Left kidney (tissue), 2 donors: Measurements from ENCODE around the gene MTERF4. TPM values are rescaled to one million over a fixed set of nuclear protein-coding genes. Genes with fewer than 3 reads are reported as not detected.

Source experiments
- DNase-seq: peaks from one replicate; pipeline ENCODE4 v3.0.0-alpha.2; 2013
- polyA plus RNA-seq: library from polyadenylated mRNA; unstranded; fragments of 120-200 nt; gene quantifications from one replicate; pipeline ENCODE4 v1.2.1, GENCODE V29; 2013; ENCODE audit not compliant: insufficient read length

Gene MTERF4
- polyA plus RNA-seq, 1 donor = 74.1 TPM

DNA sequence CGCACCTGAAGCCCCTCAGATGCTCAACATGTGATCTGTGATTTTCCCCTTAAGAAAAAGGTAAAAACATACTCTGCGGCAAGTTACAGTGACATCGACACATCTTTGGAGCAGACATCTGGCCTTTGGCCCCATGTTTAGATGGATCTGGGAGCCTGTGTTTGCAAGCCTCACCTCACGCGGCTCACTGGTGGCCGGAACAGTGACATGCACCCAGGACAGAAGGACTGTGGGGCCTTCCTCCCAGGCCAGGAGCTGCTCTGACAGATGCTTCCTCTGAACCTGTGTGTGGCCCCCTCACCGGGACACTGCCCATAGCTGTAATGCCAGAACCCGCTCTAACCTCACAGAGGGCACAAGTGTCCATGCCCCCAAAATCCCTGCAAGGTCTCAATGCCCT lies 34.1 kb upstream of the MTERF4 start:
- no peak for DNase-seq

- DNase-seq = no peak
These were observed 33.6 kb upstream of the MTERF4 start for GRCh38 chr2:241135737-241136136.

DNA sequence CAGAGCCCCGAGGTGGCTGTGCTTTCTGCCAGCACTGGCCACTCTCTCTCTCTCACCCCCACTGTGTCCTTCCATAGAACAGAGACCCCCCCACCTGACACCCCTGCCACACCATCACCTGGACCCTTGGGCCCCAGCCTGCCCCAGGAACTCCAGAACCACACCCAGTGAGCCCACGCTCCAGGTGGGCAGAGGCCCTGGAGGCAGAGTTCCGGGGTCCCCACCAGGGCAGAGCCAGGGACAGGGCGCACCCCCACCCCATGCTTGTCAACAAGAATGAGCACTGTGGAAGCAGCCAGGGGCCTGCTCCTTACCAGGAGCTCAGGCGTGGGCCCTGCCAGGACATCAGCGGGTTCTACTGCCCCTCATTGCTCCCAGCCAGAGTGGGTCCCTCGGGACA lies 32.6 kb upstream of the MTERF4 start:
- no peak for DNase-seq

DNA sequence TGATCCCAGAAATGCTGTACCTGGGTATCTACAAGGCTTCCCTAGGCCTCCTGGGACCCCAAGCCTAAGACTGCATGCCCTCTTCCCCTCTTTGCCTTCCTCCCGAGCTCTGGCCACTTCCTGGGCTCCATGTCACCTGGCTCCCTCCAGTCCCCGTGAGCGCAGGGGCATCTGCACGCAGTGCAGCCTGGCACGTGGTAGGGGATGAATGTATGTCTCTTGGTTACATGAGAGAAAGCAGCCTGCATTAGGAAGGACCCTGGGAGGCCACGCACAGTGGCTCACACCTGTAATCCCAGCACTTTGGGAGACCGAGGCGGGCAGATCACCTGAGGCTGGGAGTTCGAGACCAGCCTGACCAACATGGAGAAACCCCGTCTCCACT lies 31.3 kb upstream of the MTERF4 start:
- DNase-seq = no peak

DNA sequence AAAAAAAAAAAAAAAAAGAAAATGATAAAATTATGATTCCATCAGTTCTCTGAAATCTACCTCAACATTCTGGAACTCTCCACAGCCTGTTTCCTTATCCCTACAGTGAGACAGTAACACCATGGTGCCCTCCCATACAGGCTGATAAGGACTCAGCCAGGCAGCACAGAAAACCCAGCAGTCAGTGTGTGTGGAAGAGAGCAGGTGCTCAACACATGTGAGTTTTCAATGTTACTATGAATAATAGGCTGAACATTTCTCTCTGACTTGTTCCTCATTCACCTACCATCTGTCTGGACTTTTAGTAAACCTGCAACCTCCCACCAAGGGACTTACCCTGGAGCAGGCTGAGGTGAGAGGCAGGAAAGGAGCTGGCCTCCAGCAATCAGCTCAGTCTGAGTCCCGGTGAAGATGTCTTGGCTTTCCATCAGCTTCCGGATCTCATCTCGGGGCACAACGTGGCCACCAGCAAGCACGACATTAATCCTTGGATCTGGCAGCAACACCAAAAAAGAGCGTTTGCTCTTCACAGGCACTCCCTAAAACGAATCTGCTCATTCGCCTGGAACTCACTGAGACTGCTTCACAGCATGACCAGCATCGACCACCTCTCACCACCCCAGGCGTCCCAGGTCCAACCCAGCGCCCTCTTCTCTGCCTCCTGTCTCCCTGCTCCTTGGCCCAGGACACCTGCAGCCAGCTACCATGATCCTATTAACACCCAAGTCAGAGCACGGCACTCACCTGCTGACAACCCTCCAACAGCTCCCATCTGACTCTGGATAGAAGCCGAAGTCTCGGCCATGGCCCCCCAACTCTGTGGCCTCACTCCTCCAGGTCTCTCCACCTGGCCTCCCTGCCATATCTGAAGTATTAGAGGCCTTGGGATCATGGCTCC lies 30.7 kb upstream of the MTERF4 start:
- DNase-seq = no peak

GRCh38 chr2:241131531-241131930 lies 29.4 kb upstream of the MTERF4 start:
- no peak for DNase-seq

DNA sequence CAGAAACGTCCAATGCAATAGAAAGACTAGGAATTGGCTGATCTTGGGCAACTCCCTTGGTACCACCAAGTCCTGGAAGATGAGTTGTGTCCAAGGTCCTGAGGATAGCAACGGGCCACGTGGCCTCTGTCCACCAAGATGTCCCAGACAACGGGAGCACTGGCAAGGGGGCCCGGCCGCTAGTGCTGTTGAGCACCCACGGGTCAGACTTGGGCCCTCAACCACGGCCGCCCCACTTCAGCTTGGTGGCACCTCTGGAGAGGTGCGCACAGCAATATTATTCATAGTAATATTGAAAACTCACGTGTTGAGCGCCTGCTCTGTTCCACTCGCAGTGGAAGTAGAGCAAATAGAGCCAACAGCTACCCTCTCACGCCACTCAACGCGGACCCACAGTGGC lies 28.2 kb upstream of the MTERF4 start:
- DNase-seq = no peak

GRCh38 chr2:241129086-241129871 lies 27.2 kb upstream of the MTERF4 start:
- DNase-seq = no peak

DNA sequence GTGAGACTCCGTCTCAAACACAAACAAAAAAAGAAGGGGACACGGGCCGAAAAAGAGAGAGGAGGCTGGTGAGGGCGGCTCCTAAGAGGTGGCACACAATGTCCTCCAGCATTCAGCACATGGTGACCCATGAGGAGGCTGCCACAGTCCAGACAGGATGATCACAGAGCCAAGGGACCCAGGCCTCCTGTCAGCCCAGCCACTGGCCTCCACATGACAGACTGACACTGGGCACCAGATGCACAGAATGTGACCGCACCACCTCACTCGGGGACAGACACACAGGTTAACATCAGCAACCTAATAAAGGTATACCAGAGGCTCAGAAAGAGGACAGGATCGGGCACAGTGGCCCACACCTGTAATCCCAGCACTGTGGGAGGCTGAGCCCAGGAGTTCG lies 26.2 kb upstream of the MTERF4 start:
- DNase-seq = no peak

- no peak for DNase-seq
These were observed 24.7 kb upstream of the MTERF4 start for GRCh38 chr2:241126771-241127202.

GRCh38 chr2:241126201-241126611 lies 24.1 kb upstream of the MTERF4 start:
- no peak for DNase-seq

GRCh38 chr2:241125626-241126025 lies 23.5 kb upstream of the MTERF4 start:
- DNase-seq = no peak

- no peak for DNase-seq
These were observed 21.9 kb upstream of the MTERF4 start for GRCh38 chr2:241123816-241124536.

DNA sequence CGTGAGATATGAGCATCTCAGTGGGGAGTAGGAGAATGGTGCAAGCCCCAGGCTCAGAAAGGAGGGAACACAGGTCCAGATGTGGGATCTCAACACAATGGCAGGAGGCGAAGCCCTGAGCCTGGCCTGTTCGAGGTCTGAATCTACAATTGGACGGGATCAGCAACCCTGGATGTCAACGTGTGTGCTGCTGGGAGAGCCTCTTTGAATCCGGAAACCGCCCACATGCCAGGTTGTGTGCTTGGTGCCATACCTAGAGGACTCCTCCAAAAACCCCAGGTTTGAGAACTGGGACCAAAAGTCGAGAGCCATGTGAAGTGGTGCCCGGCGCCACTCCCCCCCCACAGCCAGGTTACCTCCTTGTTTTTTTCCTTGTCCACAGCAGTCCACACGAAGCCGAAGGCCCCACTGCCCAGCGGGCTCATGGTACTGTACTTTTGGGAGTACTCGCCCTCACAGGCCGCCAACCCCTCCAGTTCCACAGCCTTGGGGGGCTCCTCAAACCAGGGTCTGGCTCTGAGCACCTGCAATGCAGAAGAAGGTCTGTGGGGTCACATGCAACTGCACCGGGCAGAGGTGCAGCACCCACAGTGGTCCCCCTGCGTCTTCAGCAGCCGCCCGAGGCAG lies 20.4 kb upstream of the MTERF4 start:
- no peak for DNase-seq

- DNase-seq = no peak
These were observed 18.9 kb upstream of the MTERF4 start for GRCh38 chr2:241121008-241121407.

- no peak for DNase-seq
These were observed 18.4 kb upstream of the MTERF4 start for GRCh38 chr2:241120440-241120839.

- DNase-seq = no peak
These were observed 16.8 kb upstream of the MTERF4 start for GRCh38 chr2:241118737-241119505.

GRCh38 chr2:241116606-241117560 lies 14.8 kb upstream of the MTERF4 start:
- DNase-seq = no peak

DNA sequence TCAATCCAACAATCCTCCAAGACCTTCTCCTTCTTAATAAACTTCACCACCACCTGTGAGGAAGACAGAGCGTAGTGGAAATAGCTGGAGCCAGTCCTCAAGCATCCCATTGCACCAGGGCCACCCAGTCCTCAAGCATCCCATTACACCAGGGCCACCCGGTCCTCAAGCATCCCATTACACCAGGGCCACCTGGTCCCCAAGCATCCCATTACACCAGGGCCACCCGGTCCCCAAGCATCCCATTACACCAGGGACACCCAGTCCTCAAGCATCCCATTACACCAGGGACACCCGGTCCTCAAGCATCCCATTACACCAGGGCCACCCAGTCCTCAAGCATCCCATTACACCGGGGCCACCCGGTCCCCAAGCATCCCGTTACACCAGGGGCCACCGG lies 13.3 kb upstream of the MTERF4 start:
- no peak for DNase-seq

GRCh38 chr2:241114836-241115235 lies 12.7 kb upstream of the MTERF4 start:
- no peak for DNase-seq
